GM19452 (cell line): Measurements from ENCODE around the gene SLC25A11.
A peak's percentile ranks its signal among the peaks of the same experiment; 100 is the strongest.

Source experiments
- ATAC-seq: cut with Tn5 transposase; IDR thresholded peaks from one replicate; pipeline ENCODE4 v1.9.1; 2021; ENCODE audit not compliant: unreplicated experiment

The SLC25A11 gene

DNA sequence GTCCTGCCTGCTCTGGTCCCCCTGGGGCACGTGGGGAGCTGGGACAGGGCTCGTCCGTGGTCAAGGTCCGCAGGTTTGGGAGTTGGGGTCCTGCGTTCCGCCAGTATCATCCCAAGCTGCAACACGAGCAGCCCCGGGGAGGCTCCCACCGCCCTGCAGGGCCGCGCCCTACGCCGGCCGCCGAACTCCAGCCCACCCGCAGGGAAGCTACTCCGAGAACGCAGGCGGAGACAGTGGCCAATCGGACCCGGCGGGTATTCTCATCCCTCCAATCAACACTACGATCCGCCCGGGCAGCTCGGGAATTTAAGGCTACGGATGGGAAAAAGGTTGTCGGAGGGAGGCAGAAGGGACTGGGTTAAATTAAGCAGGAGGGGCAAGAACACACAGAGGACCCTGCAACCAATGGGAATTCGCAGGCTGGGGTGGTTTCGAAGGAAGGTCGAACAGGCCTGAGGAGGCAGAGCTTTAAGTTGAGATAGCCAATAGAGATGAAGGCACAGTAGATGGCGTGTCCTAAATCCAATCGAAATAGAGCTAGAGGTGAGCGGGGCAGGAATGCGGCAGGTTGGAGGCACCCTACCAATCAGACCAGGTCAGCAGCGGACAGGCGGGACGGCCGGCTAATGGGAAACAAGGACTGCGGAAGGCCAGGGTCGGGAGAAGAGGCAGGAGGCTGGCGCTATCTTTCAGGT is 27.1 kb upstream of the SLC25A11 start:
- peak; percentile 86 for ATAC-seq

DNA sequence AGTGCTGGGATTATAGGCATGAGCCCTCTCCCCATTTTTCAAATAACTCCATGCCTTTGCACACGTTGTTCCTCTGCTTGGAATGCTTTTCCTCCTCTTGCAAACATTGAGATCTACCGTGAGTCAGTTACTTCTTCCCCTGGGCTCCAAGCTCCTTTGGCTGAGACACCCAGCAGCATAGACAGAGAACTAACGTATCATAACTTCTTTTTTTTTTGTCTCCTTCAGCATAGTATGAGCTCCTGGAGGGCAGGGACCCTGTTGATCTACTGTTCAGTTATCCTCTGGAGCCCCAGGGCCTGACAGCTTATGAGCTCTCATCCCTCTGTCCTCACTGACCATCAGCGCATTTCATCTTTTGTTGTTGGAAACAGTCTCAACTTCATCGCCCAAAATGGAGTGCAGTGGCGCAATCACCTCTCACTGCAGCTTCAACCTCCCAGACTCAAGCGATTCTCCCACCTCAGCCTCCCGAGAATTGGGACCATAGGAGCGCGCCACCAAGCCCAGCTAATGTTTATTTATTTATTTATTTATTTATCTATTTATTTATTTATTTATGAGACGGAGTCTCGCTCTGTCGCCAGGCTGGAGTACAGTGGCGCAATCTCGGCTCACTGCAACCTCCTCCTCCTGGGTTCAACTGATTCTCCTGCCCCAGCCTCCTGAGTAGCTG is 25.6 kb upstream of the SLC25A11 start:
- no peak for ATAC-seq

DNA sequence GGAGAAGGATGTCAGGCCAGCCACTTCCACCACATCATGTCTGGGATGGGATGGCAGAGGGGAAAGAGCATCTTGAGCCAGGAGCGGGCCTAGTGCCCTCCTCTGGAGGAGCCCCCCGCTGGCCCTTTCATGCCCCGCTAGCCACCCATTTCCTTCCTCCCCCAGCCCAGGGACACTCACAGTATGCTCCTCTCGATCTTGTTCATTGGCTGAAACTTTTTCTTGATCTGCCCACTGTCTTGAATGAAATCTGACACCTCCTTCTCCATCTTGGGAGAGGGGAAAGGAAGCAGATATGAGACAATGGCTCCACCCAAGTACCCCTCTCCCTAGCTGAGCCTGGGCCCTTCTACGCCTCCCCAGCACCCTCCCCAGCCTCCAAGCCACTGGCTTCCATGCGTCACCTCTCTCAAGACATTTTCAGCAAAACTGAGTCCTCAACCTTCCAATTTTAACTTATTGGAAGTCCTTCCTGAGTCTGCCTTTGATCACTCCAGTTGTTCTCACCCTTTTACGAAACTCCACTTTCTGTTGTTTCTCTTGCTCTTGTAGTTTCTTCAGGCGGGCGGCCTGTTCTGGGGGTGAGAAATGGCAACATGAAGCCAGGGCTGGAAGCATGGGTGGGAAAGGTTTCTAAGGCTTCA is 20.6 kb upstream of the SLC25A11 start:
- ATAC-seq: no peak

DNA sequence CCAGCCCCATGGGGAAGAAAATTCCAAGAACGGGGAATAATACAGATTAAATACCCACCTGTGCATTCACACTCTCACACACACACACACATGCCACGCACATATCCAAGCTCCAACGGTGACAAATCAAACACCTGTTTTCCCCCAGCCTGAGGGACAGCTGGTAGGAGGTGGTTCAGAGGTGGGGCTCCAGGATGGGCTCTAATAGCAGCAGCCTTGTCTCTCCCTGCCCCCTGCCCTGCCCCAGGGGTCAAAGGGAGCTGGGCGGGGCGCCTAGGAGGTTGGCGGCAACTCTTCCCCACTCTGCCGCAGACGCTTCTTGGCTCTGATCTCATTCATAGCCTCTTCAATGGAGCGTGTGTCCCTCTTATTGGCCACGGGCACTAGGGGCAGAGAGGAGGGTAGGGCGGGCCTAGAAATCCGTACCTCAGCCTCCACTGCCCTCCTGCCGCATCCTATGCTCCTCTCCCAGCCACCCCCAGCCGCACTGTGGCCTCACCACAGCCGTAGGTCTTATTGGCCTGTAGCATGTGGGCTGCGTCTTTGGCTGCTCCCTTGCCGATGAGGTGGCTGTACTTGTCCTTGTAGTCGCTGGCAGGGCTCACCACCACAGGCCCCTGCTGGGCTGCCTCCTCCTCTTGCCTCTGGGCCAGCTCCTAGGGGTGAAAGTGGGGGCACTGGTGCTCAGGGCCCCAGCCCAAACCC is 19.6 kb upstream of the SLC25A11 start:
- no peak for ATAC-seq

DNA sequence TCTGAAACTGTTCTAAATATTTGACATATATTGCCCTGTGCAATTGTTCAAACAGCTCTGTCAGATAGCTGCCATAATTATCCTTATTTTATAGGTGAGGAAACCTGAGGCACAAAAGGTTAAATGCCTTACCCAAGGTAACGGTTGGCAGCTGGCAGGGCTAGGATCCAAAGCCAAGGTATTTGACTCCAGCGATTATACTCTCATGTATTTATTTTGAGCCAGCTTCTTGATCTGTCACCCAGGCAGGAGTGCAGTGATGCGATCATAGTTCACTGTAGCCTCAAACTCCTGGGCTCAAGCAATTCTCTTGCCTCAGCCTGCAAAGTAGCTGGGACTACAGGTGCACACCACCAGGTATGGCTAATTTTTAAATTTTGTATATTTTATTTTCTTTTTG is 18.3 kb upstream of the SLC25A11 start:
- ATAC-seq: no peak

DNA sequence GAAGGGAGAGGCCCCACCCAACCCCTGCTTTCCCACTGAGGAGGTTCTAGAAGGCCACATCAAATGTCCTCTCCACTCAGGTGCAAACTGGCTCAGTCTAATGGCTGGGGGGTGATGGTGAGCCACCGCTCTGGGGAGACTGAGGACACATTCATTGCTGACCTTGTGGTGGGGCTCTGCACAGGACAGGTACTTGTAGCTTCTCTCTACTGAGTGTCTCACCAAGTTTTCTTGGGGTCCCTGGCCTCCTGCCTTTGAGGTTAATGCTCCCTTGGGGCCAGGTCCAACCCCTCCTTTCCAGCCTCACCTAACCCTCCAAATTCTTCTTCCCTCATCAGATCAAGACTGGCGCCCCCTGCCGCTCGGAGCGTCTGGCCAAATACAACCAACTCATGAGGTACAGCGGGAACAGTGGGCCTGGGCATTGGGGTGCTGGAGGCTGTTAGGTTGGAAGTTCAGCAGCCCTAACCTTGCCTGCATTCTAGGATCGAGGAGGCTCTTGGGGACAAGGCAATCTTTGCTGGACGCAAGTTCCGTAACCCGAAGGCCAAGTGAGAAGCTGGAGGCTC is 16.7 kb upstream of the SLC25A11 start:
- no peak for ATAC-seq

DNA sequence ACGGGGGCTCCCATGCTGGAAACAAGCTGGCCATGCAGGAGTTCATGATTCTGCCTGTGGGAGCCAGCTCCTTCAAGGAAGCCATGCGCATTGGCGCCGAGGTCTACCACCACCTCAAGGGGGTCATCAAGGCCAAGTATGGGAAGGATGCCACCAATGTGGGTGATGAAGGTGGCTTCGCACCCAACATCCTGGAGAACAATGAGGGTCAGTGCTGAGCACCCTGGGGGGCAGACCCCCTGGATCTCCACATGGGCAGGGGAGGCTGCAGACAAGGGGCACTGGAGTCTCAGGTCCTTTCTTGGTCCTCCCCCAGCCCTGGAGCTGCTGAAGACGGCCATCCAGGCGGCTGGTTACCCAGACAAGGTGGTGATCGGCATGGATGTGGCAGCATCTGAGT is 15.2 kb upstream of the SLC25A11 start:
- ATAC-seq: no peak

DNA sequence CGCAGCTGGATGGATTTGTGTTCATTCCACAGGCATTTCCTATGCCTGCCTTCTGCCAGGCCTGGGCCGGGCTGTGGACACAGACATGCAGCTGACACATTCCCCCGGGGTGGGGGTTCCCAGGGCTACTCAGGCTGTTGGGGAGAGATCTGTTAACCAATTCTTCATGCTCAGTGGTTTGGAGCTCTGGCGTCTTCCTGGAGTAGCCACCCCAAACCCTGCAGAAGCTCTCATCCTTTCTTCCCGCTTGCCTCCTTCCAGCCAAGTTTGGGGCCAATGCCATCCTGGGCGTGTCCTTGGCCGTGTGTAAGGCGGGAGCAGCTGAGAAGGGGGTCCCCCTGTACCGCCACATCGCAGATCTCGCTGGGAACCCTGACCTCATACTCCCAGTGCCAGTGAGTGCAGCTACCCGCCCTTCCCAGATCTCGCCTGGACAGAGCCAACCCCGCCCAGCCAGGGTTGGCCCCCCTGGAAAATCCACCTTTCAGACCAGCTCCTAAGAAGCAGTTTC is 13.7 kb upstream of the SLC25A11 start:
- ATAC-seq: no peak

DNA sequence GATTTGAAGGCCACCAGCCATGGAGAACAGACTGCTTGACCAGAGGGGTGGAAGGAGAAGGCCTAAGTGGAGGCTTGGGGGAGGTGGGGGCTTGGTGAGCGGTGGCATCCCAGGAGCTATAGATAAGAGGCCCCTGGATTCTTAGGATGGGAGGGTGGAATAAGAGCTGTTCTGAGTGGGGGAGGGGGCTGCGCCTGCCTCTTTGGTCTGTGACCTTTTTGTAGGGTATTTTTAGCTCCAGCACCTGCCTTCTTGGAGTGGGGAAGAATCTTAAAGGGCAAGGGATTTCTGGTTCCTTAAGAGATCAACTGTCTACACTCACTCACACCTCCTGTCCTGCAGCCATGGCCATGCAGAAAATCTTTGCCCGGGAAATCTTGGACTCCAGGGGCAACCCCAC is 11.6 kb upstream of the SLC25A11 start:
- ATAC-seq: no peak

DNA sequence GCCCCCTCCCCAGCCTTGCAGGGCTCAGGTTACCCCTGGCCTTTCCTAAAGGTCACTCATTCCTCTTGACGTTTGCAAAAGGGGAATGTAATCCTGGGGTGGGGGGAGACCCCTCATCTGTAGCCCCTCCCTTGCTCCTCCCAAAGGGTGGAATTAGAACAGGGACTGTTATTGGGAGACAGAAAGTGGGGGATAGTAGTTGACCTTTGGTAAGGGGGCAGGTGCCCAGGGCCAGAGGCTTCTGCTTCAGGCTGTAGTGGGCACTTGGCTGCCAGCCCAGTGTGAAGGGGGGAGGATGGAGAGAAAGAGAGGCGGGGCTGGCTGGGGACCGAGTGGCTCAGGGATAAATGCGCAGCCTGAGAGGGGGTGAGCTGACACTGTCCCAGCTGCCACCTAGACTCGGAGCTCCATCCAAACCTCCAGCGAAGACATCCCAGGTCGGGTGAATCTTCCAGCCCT is 10.9 kb upstream of the SLC25A11 start, which contains the start of gene ENO3:
Gene ENO3 (plus strand): TSS at position 374 of the 459 bp plus-strand sequence. CDS start 711 bp downstream, outside the sequence.
- ATAC-seq: no peak

DNA sequence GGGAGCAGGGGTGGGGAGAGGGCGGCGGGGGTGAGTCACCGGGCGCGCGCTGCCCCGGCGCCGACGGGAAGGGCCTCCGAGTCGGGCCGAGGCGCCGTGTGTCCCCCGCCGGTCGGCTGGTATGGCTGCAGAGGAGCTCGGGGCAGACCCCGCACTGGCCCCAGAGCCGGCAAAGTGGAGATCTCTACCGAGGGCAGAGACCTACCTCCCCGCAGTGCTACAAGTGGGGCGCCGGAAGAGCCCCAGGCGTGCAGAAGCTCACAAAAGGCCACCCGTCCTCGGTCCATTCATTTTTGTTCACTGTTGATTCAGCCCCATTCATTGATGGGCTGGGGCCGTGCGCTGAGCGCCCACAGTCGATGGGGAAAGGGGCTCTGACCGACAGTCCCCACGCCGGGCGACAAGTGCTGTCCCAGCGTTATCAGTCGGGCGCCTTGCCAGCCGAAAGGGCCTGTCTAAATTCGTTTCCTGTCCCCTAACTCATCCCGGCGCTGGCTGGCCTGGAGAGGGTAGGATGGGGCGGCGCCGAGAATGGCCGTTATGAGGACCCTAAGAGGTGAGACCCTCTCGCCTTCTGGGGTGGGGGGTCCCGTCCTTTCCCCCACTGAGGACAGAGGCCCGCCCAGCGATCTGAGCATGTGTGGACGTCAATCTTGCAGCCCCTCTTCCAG is 10.4 kb upstream of the SLC25A11 start:
- no peak for ATAC-seq

DNA sequence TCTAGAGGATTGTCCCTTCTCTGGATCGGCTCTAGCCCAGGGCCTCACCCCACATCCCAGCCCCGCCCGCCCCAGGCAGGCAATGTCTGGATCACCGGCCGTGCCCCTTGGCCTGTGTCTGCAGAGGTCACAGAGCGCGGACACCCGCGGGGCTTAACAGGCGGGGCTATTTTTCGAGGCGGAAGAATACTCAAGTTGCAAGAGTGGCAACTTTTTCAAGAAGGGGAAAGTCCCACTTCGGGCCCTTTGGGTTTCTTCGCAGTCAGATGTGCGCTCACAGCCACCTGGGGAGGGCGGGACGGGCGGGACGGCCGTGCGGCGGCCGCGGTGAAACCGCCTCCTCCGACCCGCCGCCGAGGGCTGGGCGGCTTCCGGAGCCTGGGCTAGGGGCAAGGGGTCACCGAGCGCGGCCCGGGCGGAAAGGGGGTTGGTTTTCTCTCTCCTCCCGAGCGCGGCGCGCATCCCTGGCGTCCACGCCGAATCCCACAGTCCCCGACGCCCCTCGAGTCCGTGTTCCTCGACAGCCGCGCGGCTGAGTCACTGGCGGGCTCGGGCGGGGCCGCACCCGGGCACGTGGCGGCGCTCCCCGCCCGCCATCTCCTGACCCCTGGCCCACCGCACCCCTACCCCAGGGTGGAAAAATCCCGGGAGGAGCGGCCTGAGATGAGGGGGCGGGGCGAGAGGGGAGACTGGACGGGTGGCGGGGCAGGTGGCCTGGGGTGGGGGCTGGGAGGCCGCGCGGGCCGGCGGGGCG is 9.7 kb upstream of the SLC25A11 start:
- ATAC-seq: no peak

DNA sequence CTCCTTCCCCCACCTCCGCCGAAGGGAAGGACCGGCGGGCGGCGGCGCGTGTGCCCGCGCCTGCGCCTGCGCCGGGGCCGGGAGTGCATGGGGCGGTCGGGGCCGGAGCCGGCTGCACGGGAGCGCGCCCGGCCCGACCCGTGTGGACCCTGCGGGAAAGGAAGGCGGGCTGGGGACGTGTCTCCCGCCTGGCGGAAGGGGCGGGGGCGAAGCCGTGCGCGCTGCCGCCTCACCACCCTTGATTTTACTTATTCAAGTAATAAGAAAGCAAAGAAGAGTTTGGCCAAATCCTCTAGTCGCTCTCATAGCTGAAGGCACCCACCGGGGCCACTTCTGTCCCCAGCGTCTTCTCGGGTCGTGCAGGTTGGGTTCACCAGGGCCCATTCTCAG is 9.1 kb upstream of the SLC25A11 start:
- no peak for ATAC-seq

DNA sequence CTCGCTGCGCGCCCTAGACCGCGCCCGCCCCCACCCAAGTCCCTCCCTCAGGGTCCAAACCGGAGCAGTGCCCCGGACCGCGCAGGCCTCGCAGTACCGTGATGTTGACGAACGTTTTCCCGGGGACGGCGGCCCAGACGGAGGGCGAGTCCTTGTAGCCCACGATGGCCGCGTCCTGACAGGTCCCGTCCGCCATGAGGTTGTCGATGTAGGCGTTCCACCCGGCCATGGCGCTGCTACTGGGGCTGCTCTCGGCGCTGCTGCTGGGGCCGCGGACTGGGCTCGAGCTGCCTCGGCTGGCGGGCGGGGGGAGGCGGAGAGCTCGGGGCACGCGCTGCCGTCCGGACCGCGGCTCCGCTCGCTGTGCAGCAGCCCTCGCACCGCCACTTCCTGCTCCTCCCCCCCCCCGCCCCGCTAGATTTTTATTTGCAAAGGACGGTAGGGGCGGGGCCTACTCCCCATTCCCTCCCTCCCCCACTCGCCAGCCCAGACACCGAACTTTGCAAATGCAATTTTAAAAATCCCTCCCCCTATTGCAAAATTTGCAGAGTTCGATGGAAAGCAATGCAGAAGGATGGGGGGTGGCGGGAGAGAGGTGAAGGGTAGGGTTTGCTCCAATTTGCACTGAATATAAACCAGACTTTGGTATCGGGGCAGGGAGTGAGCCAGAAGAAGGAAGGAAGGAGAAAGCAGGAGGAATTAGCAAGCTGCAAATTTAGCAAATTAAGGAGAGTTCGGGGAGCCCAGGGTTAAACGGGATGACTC is 8.5 kb upstream of the SLC25A11 start, which contains the start of gene PFN1:
Gene PFN1 (minus strand): TSS at position 365 of the 765 bp plus-strand sequence. CDS start 136 bp downstream, at position 229.
- ATAC-seq: no peak

DNA sequence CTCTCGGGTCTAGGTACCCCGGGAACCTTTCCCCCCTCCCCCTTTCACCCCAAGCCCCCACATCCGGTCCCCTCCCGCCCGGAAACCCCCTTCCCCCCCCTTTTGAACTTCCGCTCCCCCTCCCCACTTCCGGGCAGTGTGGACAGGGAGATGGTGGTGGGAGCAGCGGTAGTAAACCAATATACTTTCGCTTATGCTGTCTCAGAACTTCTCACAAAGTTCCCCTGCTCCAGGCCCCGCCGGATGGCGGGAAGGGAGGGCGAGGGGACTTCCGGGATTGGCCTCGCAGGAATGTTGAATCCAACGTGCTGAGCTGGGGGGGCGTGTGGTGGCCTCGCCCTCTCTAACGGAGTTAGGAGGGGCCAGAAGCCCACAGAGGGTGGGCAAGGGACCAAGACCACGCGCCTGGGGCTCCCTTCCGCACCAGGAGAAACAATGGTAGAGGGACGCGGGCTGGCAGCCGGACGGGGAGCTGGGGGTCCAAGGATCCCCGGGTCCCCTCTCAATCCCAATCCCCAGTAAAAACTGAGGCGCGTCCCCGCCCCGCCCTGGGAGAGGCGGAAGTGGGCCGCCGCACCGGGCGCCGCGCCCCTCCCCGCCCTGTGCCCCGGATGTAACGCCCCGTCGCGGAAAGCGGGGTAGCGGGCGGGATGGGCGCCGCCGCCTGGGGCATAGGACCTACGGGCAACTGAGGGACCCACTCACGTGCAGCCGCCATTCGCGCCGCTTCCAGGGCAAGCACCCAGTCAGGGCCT is 7.7 kb upstream of the SLC25A11 start:
- no peak for ATAC-seq

DNA sequence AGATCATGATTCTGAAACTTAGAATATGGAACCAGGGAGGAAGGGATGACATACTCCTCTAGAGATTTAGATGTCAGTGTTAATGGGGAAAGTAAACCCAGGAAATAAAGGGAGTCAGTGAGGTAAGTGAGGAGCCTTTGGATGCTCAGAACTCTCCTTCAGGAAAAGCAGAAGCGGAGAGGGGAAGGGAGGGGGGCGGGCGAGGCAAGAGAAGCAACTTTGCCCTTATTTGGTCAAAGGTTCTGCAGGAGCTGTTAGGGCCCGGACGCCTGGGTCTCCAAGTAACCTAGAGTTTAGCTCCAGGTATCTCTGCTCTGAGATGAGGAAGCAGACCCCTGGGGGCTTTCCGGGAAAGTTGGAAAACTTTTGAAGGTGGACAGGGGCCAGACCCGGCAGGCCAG is 7.2 kb upstream of the SLC25A11 start:
- ATAC-seq: no peak

DNA sequence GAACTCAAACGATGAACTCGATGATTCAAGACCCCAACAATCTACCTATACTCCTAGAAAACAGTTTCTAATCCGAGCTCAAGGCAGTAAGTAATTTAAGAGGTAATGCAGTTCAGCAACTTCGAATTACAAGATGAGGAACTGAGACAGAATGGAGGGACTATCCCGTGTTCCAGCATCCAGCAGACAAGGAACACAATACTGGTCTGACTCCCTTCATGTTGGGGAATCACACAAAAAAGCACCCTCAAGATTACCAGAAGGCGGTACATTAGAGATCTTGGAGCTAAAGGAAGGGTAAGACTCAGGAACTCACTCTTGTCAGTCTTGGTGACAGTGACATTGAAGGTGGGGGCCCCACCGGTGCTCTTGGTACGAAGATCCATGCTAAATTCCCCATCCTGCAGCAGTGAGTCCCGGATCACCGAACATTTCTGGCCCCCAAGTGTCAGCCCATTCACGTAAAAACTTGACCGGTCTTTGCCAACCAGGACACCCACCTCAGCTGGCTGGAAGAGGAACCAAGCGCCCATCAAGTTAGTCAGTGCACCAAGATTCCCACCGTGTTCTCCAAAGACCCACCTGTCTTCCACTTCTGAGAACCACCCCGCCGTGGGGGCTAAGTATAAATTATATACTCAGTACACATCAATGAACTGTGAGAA is 6.6 kb upstream of the SLC25A11 start:
- no peak for ATAC-seq

DNA sequence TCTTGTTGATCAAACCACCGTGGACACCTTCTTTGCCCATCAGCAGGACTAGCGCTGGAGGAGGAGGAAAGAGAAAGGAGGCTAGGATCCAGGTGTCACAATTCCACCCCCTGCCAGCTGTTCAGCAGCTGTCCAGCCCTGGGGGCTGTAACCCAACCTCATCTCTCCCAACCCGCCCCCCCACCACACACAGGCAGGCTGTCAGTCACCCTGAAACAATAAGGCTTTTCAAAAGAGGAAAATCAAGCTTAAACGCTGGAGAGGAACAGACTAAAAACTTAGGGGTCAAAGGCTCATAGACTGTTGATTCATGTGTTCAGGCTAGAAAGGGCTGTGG is 6.1 kb upstream of the SLC25A11 start:
- no peak for ATAC-seq
